OCI-LY1 (cell line): ENCODE results near the gene BCCIP.

Experiments used
- H2AFZ ChIP-seq: fragments of 200-600 bp; sonication (generic), shearing (Covaris generic); 2 replicates; pipeline ENCODE4 v1.6.0; 2014; ENCODE audit warnings: antibody characterized with exemption, mild to moderate bottlenecking, low read length
- H3F3A ChIP-seq: fragments of 200-600 bp; sonication (generic), shearing (Covaris generic); 2 replicates; pipeline ENCODE4 v1.6.0; 2014; ENCODE audit warnings: mild to moderate bottlenecking, antibody characterized with exemption, low read length, moderate library complexity; ENCODE audit not compliant: insufficient read depth
- H3K27ac ChIP-seq: fragments of 200-600 bp; sonication (generic); 2 replicates; pipeline ENCODE4 v1.5.1; 2014; ENCODE audit warnings: low read length, mixed run types, mild to moderate bottlenecking, low read depth; ENCODE audit not compliant: poor library complexity, severe bottlenecking
- H3K27me3 ChIP-seq: fragments of 200-600 bp; sonication (generic); 2 replicates; pipeline ENCODE4 v1.6.0; 2014; ENCODE audit warnings: antibody characterized with exemption, mild to moderate bottlenecking, low read length, moderate library complexity; ENCODE audit not compliant: insufficient read depth
- H3K36me3 ChIP-seq: fragments of 200-600 bp; sonication (generic); 2 replicates; pipeline ENCODE4 v1.6.1; 2014; ENCODE audit warnings: mild to moderate bottlenecking, antibody characterized with exemption, low read length, moderate library complexity, mixed read lengths; ENCODE audit not compliant: insufficient read depth
- H3K4me1 ChIP-seq: fragments of 200-600 bp; sonication (generic); 2 replicates; pipeline ENCODE4 v1.5.1; 2014; ENCODE audit warnings: mild to moderate bottlenecking, low read length, moderate library complexity; ENCODE audit not compliant: insufficient read depth, severe bottlenecking
- H3K4me2 ChIP-seq: fragments of 200-600 bp; sonication (generic), shearing (Covaris generic); 2 replicates; pipeline ENCODE4 v1.6.1; 2014; ENCODE audit warnings: low read length
- H3K4me3 ChIP-seq: fragments of 200-600 bp; sonication (generic); 2 replicates; pipeline ENCODE4 v1.5.1; 2014; ENCODE audit warnings: low read length, low read depth, mild to moderate bottlenecking, mixed read lengths; ENCODE audit not compliant: poor library complexity, severe bottlenecking
- H3K79me2 ChIP-seq: fragments of 200-600 bp; shearing (Covaris generic); 2 replicates; pipeline ENCODE4 v1.6.1; 2016; ENCODE audit warnings: mixed run types, low read length, mixed read lengths; ENCODE audit not compliant: insufficient read depth
- H3K9ac ChIP-seq: fragments of 200-600 bp; sonication (generic), shearing (Covaris generic); 2 replicates; pipeline ENCODE4 v1.6.1; 2014; ENCODE audit warnings: mild to moderate bottlenecking, low read length, mixed read lengths
- H3K9me2 ChIP-seq: fragments of 200-600 bp; sonication (generic), shearing (Covaris generic); 2 replicates; pipeline ENCODE4 v1.6.1; 2014; ENCODE audit warnings: low read depth, mild to moderate bottlenecking, low read length, mixed read lengths
- H3K9me3 ChIP-seq: fragments of 200-600 bp; shearing (Covaris generic); 2 replicates; pipeline ENCODE4 v1.6.1; 2014; ENCODE audit warnings: low read length, mixed read lengths
- H4K20me1 ChIP-seq: fragments of 200-600 bp; sonication (generic), shearing (Covaris generic); 2 replicates; pipeline ENCODE4 v1.6.0; 2016; ENCODE audit warnings: mild to moderate bottlenecking, low read length; ENCODE audit not compliant: insufficient read depth
- CTCF ChIP-seq: fragments of 200-600 bp; sonication (generic), shearing (Covaris generic); IDR thresholded peaks from 2 replicates; pipeline ENCODE4 v1.5.1; 2017; ENCODE audit warnings: mild to moderate bottlenecking, antibody characterized with exemption, low read length, moderate library complexity, mixed read lengths
- EZH2 ChIP-seq: fragments of 200-600 bp; sonication (generic), shearing (Covaris generic); IDR thresholded peaks from 2 replicates; pipeline ENCODE4 v1.8.0; 2017; ENCODE audit warnings: borderline replicate concordance, mixed run types, mild to moderate bottlenecking, antibody characterized with exemption, low read length, moderate library complexity, mixed read lengths

The BCCIP gene

DNA sequence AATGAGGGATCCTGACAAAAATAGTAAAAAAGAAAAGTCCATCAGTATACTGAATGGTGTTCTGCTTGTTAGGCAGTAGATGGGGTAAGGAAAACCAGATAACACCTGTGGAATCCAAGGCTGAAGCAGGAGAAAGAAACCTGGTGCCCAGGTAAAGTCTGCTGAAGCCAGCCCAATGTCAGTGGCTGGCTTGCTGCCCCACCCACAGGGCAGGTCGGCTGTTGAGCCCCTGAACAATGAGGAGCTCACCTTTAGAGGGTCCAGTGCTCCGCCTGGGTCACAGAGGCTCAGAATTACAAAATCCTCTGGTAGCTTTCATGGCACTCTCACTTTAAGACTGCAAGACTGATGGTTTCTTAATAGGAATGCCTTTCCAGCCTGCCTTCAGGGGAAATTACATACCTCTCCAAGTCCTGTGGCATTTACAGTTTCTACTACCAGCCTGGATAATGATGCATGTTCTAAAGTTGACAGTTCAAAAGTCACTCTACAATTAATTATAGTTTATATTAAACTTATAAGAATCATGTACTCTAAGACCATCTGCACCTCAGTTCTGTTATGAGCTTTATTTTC lies 33.9 kb downstream of the BCCIP start:
- Histone ChIP-seq H3K4me3 (no peak overlapping the region), H3K9me3 (no peaks in the 10 kb centered on the region), H3K79me2 (no peaks in the 10 kb centered on the region), H3F3A (no peaks in the 10 kb centered on the region), H3K4me2 (no peak overlapping the region), H3K36me3 (no peaks in the 10 kb centered on the region), H3K4me1 (no peaks in the 10 kb centered on the region), H3K27me3 (no peaks in the 10 kb centered on the region), H4K20me1 (no peaks in the 10 kb centered on the region), H3K9ac (no peak overlapping the region), H2AFZ (no peak overlapping the region), H3K9me2 (no peaks in the 10 kb centered on the region), H3K27ac (no peak overlapping the region)
- TF ChIP-seq CTCF (no peak), EZH2 (no peak)

DNA sequence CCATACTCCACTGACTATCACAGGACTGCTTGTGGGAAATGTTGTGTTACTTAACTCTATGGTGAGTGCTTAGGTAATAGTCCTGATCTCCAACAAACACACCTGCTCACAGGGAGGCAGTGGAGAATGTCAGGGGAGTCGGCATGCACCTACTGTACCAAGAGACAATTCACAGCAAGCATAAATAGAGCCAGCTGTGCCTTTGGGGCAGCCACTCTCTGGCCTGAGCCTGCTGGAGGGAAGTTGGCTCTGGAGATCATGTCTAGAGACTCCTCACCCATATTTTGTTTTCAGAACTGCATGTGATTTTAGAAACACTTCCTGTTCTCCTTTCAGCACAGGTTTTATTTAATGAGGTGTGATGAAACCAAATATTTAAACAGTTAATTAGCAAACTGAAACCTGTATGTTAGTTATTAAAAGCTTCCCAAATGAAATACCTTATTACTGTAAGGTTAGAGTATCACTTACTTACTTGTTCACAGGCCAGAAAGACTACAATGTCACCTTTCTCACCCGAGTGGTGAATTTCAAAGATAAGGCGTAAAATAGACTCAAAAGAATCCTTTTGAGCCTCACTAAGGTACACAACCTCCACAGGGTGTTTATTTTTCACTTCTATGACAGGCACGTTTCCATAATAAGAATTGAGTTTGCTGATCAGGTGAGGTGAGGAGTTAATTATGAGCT lies 35.9 kb downstream of the BCCIP start:
- Histone ChIP-seq H3K4me1 (no peaks in the 10 kb centered on the region), H4K20me1 (no peaks in the 10 kb centered on the region), H3K27me3 (no peaks in the 10 kb centered on the region), H3K4me3 (no peak overlapping the region), H3K79me2 (no peaks in the 10 kb centered on the region), H3K27ac (no peak overlapping the region), H3K4me2 (no peak overlapping the region), H3K9me2 (no peaks in the 10 kb centered on the region), H3F3A (no peaks in the 10 kb centered on the region), H3K36me3 (no peaks in the 10 kb centered on the region), H3K9ac (no peak overlapping the region), H3K9me3 (no peaks in the 10 kb centered on the region), H2AFZ (no peak overlapping the region)
- TF ChIP-seq CTCF (no peak), EZH2 (no peak)

DNA sequence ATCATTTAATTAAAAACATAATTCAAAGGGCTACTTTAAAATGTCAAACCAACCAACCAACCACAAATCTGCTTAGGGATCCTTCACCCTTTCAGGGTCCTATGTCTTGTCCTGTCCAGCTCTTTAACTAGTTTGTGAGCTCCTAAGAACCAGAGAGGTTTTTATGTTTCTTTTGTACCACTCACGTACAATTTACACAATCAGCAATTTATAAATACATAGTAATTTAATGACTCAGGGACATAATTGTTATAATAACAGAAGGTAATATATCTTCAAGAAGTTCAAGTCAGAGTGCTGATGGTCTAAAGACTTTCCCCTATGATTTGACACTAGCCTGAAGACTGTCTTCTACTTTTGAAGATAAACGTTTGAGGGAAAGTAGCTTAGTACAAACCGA lies 41.8 kb downstream of the BCCIP start:
- Histone ChIP-seq H3K27me3 (peaks cover 7% of the 10 kb centered on the region; the same call in 1 of the 2 replicates), H2AFZ (no peak overlapping the region), H3K27ac (no peak overlapping the region), H3K79me2 (no peaks in the 10 kb centered on the region), H3K9ac (no peak overlapping the region), H4K20me1 (no peaks in the 10 kb centered on the region), H3K4me1 (no peaks in the 10 kb centered on the region), H3F3A (no peaks in the 10 kb centered on the region), H3K4me3 (no peak overlapping the region), H3K9me3 (no peaks in the 10 kb centered on the region), H3K36me3 (no peaks in the 10 kb centered on the region), H3K9me2 (no peaks in the 10 kb centered on the region), H3K4me2 (no peak overlapping the region)
- no peak for TF ChIP-seq EZH2
- TF ChIP-seq CTCF = no peak
